ENCODE measurements around the gene GLB1L2. TPM values are rescaled to one million over a fixed set of nuclear protein-coding genes. Genes with fewer than 3 reads are reported as not detected.

GLB1L2 gene
- total RNA-seq, 1 experiment from 2014 or later = 27.1 TPM

GRCh38 chr11:134337051-134337450 is 5.3 kb downstream of the GLB1L2 start:
- Histone ChIP-seq H3K4me3 (replicated peaks in 1 of 2; ENCODE audit: low read depth in 1 of 2, low read length in 2 of 2) (no peak overlapping the region), H3K27me3 (ENCODE audit: insufficient read depth, low read length) (no peaks in the 10 kb centered on the region), H3K36me3 (ENCODE audit: control insufficient read depth in 1 of 2, insufficient read depth in 2 of 2, low read length in 2 of 2) (no peaks in the 10 kb centered on the region), H3K9me2 (ENCODE audit: insufficient read depth) (no peaks in the 10 kb centered on the region), H3K9ac (ENCODE audit: low read length) (no peak overlapping the region), H3K79me2 (ENCODE audit: insufficient read depth, low read length) (0 out of 2 replicates have a peak, but pooled peaks cover 4% of the 10 kb centered on the region), H3K4me1 (ENCODE audit: control insufficient read depth in 1 of 2, insufficient read depth in 2 of 2, low read length in 2 of 2) (peaks cover 17 to 41% of the 10 kb centered on the region in 2 experiments; a peak in 3 of 4 replicates), H2AFZ (ENCODE audit: low read depth, low read length, poor library complexity, severe bottlenecking) (no peak overlapping the region), H3K9me3 (ENCODE audit: control insufficient read depth in 1 of 2, insufficient read depth in 1 of 2, low read depth in 1 of 2, low read length in 2 of 2) (no peaks in the 10 kb centered on the region), H3K27ac (ENCODE audit: low read depth, low read length) (no peak overlapping the region), H3K4me2 (ENCODE audit: low read length) (no peak overlapping the region), H4K20me1 (ENCODE audit: insufficient read depth) (no peaks in the 10 kb centered on the region)
- BruUV-seq (replicated peaks) = no TSS peak
- TF ChIP-seq ZFX (IDR thresholded peaks at IDR 0.05) = no peak
- no peak for TF ChIP-seq ATF3 (IDR thresholded peaks at IDR 0.05)
- no peak for TF ChIP-seq SP1 (IDR thresholded peaks at IDR 0.05; ENCODE audit: low read depth)
- no peak for TF ChIP-seq REST (IDR thresholded peaks at IDR 0.05; ENCODE audit: low read depth)
- TF ChIP-seq CTCF (IDR thresholded peaks at IDR 0.05 in 2 of 3, conservative IDR thresholded peaks at IDR 0.05 in 1 of 3; ENCODE audit: borderline replicate concordance in 1 of 3, insufficient read depth in 1 of 3, low read depth in 2 of 3, low read length in 2 of 3) = no peak
- TF ChIP-seq SRF (IDR thresholded peaks at IDR 0.05; ENCODE audit: low read depth) = no peak
- TF ChIP-seq FOSL1 (IDR thresholded peaks at IDR 0.05; ENCODE audit: low read depth) = no peak
- no peak for TF ChIP-seq MAX (IDR thresholded peaks at IDR 0.05)
- no peak for TF ChIP-seq JUND (IDR thresholded peaks at IDR 0.05)
- TF ChIP-seq POLR2AphosphoS5 (IDR thresholded peaks at IDR 0.05; ENCODE audit: low read depth, low read length) = no peak
- no peak for TF ChIP-seq ZBTB33 (IDR thresholded peaks at IDR 0.05; ENCODE audit: extremely low read depth, insufficient replicate concordance, low read length)
- TF ChIP-seq EZH2phosphoT487 (IDR thresholded peaks at IDR 0.05; ENCODE audit: borderline replicate concordance) = no peak
- TF ChIP-seq POLR2A (IDR thresholded peaks at IDR 0.05; ENCODE audit: borderline replicate concordance, extremely low read depth, insufficient read depth, insufficient read length) = no peak
- TF ChIP-seq EGR1 (IDR thresholded peaks at IDR 0.05; ENCODE audit: low read depth) = no peak
- TF ChIP-seq EZH2 (IDR thresholded peaks at IDR 0.05) = no peak
- no peak for TF ChIP-seq CEBPB (IDR thresholded peaks at IDR 0.05; ENCODE audit: low read depth)
- TF ChIP-seq YY1 (IDR thresholded peaks at IDR 0.05; ENCODE audit: extremely low read depth, insufficient replicate concordance, low read depth, low read length) = no peak
- TF ChIP-seq RAD21 (IDR thresholded peaks at IDR 0.05; ENCODE audit: low read depth) = no peak
- no peak for DNase-seq (ENCODE audit: low read depth, low spot score)
- POLR2A ChIA-PET = no interaction called here
- intact Hi-C loops (cut with micrococcal nuclease) = loop anchor here (10.0 kb wide), 1 partner anchor 318 kb away; no protein-coding TSS in a partner anchor
- CTCF ChIA-PET = no interaction called here
- no peak for ATAC-seq
- RAD21 ChIA-PET (ENCODE audit: low non-redundant PET in 1 of 2, low total read pairs in 2 of 2, uncharacterized antibody in 2 of 2, unreplicated experiment in 2 of 2) = no interaction called here

Measured in HCT116 (cell line).